HG02973 (cell line): ENCODE measurements around the gene DCTN2.
"Not testable (repeated sequence)": the region's sequence is repeated elsewhere in the genome, so short reads cannot be mapped to it uniquely, and the experiment has no call there.

Source experiments
- ATAC-seq: cut with Tn5 transposase; IDR thresholded peaks from one replicate; pipeline ENCODE4 v1.9.1; 2021; ENCODE audit warnings: moderate library complexity; ENCODE audit not compliant: unreplicated experiment

Gene DCTN2

DNA sequence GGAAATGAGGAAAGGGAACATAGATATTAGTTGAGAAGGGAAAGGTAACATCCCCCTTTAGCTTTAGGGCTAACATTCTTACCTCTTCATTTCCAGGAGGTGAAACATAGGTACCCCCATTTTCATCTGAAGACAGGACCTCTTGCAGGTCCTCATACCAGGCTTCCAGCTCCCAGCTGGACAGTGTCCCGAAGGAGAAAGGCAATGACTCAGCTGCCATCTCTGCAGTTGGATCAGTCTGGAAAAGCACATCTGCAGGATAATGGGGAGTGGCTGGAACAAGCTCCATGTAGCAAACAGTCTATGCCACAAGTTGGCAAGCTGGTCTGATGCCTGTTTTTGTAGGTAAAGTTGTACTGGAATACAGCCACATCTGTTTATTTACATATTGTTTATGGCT, 29.8 kb downstream of the DCTN2 start:
- ATAC-seq = no peak

DNA sequence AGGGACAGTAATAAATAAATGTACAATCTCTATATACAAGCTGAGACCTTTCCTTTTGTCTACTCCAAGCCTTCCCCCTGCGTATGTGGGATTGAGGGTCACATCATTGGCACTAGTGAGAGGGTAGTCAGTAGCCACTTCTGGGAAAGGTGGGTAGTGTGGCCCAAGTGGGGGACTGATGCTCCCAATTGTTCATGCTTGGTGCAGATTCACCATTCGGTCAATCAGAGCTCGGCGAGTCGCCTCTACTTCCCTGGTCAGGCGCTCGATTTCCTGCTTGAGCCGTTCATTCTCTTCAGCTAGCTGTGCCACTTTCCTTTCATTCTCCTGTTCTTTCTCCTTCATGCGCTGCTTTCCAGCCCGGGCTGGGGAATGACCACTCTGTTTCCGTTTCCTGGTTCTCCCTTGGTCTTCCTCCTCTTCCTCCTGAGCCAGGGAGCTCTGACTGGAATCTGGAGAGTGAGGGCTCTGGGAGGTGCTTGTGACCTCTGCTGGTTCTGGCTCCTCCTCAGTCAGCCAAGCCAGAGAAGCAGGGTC, 30.3 kb downstream of the DCTN2 start:
- no peak for ATAC-seq

DNA sequence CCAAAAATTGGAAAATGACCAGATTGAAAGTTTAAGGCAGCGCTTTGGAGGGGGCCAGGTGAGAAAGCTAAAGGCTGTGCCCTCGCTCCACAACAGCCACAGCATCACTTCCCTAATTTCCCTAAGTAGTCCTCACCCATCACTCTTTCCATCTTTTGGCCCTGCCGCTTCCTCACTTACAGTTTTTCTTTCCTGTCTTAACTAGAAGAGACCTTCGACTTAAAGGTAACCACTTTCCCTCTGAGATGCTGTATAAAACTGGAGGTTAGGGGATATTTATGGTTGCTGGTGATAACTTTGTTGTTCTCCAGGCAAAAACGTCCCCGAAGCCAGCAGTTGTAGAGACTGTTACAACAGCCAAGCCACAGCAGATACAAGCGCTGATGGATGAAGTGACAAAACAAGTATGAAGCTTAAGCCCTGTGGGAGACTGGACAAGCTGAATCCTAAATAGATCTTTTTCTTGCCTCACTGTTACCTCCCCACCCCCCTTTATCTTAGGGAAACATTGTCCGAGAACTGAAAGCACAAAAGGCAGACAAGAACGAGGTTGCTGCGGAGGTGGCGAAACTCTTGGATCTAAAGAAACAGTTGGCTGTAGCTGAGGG, 31.0 kb downstream of the DCTN2 start:
- ATAC-seq = no peak

DNA sequence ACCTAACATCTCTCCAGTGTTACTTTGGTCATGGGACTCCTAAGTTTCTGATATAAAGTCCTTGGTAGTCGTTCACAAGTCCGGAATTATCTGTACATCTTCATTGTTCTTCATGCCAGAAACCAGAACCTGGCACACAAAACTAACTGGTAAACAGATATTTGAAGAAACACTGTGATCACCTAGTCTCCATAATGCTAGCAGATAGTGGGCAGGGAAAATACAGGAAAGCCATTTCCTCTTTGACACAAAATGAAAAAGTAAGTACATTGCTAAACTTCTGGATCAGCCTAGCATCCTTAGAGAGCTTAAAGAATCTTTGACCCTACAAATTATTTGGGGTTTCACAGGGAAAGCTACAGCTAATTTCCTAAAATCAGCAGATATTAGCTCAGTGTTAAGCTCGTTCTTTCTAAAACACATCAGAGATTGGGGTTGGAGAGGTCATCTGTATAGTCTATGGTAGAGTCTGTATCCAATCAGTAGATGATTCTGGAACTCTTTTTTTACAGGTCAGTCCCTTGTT, 31.5 kb downstream of the DCTN2 start:
- ATAC-seq = no peak

DNA sequence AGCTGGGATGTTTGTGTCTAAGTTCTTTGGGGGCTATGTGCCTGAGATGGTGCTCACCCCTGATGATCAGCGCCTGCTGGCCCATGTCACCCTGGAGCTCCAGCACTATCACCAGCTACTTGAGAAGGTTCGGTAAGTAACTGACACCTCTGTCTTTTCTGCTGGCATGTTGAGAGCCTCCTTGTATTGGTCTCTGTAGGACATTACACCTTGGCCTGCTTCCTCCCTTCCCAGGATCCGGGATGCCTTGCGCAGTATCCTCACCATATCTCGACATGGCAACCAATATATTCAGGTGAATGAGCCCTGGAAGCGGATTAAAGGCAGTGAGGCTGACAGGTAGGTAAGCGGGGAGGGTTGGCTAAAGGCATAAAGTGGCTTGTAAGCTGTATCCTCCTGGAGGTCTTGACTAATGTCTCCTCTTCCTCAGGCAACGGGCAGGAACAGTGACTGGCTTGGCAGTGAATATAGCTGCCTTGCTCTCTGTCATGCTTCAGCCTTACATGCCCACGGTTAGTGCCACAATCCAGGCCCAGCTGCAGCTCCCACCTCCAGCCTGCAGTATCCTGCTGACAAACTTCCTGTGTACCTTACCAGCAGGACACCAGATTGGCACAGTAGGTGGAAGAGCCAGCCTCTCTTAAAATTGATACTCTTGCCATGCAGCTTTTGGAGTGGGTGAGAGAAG, 32.1 kb downstream of the DCTN2 start:
- no peak for ATAC-seq

DNA sequence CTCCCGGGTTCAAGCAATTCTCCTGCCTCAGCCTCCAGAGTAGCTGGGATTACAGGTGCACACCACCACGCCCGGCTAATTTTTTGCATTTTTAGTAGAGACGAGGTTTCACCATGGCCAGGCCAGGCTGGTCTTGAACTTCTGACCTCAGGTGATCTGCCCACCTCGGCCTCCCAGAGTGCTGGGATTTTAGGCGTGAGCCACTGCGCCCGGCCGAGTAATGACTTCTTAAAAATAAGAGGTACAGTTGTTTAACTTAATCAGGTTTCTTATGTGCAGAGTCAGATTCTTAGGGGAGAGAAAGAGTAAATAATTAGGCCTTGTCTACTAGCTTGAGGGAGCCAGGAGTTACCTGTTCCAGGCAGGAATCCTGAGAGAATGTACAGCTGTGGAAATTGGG, 32.7 kb downstream of the DCTN2 start:
- ATAC-seq = not testable (repeated sequence)

DNA sequence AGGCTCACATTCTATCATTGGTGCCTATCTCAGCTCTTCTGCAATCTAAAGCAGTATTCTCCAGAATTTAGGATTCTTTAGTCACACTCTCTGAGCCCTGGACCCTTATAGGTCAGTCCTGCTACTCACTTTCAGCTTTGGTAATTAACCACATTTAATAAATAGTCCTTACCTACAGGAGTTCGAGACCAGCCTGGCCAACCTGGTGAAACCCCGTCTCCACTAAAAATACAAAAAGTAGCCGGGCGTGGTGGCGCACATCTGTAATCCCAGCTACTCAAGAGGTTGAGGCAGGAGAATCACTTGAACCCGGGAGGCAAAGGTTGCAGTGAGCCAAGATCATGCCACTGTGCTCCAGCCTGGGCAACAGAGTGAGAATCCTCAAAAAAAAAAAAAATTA, 33.3 kb downstream of the DCTN2 start:
- ATAC-seq = not testable (repeated sequence)

DNA sequence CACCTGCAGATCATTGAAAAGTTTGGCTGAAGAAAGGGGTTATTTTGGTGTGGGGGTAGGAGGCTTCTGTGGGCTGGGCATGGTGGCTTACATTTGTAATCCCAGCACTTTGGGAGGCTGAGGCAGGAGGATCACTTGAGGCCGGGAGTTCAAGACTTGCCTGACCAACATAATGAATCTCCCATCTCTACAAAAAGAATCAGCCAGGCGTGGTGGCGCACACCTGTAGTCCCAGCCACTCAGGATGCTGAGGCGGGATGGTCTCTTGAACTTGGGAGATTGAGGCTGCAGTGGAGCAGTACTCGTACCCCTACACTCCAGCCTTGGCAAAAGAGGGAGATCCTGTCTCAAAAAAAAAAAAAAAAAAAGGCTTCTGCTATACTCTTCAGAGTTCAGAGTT, 33.7 kb downstream of the DCTN2 start:
- ATAC-seq = no peak

DNA sequence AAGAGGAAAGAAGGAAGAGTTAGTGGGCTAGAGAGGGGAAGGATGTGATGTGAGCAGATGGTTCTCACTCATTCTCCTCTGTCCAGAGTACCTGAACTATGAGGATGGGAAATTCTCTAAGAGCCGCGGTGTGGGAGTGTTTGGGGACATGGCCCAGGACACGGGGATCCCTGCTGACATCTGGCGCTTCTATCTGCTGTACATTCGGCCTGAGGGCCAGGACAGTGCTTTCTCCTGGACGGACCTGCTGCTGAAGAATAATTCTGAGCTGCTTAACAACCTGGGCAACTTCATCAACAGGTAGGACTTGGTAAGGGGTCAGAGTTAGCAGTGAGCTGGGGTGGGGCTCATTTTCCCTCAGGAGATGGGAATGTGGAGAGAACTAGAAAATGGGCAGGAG, 34.3 kb downstream of the DCTN2 start:
- ATAC-seq = no peak

DNA sequence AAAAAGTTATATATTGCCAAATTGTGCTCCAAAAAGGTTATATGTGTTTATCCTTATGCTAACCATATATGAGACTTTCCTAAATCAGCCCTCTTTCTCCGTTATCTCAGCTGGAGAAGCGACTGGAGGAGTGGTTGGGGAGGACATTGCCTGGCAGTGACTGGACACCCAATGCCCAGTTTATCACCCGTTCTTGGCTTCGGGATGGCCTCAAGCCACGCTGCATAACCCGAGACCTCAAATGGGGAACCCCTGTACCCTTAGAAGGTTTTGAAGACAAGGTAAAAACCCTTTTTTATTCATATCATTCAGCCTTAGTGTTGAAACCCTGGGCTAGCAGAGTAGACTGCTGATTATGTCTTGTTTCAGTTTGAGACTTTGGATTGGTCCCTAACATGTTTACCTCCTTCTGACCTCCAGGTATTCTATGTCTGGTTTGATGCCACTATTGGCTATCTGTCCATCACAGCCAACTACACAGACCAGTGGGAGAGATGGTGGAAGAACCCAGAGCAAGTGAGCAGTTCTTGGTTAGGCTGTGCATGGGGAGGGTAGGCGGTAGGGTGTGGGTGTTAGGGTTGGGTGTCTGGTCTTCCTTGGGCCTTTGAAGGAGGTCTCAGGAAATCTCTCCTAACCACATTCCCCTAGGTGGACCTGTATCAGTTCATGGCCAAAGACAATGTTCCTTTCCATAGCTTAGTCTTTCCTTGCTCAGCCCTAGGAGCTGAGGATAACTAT, 35.2 kb downstream of the DCTN2 start:
- no peak for ATAC-seq

DNA sequence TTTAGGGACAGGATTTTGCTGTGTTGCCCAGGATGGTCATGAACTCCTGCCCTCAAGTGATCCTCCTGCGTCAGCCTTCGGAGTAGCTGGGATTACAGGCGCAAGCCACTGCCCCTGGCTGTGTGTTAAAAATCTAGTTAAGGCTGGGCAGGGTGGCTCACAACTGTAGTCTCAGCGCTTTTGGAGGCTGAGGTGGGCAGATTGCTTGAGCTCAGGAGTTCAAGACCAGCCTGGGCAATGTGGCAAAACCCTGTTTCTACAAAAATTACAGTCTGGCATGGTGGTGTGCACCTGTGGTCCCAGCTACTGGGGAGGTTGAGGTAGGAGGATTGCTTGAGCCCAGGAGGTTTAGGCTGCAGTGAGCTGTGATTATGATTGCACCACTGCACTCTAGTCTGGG, 35.8 kb downstream of the DCTN2 start:
- ATAC-seq = no peak

DNA sequence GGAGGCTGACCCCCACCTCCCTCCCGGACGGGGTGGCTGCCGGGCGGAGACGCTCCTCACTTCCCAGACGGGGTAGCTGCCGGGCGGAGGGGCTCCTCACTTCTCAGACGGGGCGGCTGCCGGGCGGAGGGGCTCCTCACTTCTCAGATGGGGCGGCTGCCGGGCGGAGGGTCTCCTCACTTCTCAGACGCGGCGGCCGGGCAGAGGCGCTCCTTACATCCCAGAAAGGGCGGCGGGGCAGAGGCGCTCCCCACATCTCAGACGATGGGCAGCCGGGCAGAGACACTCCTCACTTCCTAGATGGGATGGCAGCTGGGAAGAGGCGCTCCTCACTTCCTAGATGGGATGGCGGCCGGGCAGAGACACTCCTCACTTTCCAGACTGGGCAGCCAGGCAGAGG, 39.2 kb downstream of the DCTN2 start:
- ATAC-seq = not testable (repeated sequence)

DNA sequence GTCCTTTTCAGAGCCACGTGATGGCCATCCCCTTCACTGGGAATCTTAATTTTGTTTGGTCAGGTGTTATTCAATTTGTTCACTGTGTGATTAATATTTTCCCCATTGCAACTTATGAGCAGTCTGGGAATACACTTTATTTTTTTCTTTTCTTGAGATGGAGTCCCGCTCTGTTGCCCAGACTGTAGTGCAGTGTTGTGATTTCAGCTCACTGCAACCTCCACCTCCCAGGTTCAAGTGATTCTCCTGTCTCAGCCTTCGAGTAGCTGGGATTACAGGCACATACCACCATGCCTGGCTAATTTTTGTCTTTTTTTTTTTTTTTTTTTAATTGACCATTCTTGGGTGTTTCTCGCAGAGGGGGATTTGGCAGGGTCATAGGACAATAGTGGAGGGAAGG, 40.5 kb downstream of the DCTN2 start:
- not testable (repeated sequence) for ATAC-seq

DNA sequence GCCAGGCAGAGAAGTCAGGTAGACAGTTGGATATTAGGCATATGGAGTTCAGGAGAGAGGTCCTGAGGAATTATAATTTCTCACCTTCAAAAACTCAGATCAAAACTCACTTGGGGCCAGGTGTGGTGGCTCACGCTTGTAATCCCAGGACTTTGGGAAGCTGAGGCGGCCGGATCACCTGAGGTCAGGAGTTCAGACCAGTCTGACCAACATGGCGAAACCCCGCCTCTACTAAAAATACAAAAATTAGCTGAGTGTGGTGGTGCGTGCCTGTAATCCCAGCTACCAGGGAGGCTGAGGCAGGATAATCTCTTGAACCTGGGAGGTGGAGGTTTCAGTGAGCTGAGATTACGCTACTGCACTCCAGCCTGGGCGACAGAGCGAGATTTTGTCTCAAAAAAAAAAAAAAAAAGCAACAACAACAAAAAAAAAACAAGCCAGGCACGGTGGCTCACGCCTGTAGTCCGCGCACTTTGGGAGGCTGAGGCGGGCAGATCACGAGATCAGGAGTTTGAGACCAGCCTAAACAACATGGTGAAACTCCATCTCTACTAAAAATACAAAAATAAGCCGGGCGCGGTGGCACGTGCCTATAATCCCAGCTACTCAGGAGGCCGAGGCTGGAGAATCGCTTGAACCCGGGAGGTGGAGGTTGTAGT, 44.6 kb downstream of the DCTN2 start:
- not testable (repeated sequence) for ATAC-seq

DNA sequence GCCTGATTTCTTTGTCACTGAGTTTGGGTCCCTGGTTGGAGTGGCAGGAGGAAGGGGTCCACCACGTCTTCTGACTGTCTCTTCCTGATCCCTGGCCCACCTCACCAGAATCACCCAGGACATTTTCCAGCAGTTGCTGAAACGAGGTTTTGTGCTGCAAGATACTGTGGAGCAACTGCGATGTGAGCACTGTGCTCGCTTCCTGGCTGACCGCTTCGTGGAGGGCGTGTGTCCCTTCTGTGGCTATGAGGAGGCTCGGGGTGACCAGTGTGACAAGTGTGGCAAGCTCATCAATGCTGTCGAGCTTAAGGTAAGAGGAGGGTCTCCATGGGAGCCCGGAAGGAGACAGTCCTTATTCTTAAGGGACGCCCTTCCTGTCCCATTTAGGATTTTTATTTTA, 46.8 kb downstream of the DCTN2 start:
- ATAC-seq = no peak

DNA sequence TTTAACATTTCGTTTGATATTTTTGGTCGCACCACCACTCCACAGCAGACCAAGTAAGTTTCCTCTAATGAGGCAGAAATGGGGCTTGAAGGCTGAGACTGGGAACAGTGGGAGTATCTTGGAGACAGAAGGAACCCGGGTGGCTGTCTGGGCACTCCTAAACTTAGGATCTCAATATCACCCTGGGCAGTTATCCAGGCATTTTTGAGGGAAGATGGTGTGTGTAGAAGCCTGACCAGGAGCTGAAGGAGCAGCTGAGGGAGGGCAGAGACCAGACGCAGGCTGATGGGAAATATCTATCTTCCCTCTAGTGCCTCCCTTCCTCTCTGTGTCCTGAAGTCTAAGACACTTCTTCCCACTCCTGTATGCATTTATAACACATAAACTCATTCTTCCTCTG, 48.4 kb downstream of the DCTN2 start:
- no peak for ATAC-seq

DNA sequence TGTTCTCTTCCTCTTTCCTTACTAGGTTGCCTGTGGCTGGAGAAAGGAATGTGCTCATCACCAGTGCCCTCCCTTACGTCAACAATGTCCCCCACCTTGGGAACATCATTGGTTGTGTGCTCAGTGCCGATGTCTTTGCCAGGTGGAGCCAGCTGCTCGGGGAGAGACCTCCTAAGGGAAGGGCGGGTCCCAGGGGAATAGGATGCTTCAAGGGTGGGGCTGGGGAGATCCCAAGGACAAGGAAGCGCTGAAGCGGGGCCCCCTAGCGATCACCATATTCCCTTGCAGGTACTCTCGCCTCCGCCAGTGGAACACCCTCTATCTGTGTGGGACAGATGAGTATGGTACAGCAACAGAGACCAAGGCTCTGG, 48.9 kb downstream of the DCTN2 start:
- no peak for ATAC-seq

DNA sequence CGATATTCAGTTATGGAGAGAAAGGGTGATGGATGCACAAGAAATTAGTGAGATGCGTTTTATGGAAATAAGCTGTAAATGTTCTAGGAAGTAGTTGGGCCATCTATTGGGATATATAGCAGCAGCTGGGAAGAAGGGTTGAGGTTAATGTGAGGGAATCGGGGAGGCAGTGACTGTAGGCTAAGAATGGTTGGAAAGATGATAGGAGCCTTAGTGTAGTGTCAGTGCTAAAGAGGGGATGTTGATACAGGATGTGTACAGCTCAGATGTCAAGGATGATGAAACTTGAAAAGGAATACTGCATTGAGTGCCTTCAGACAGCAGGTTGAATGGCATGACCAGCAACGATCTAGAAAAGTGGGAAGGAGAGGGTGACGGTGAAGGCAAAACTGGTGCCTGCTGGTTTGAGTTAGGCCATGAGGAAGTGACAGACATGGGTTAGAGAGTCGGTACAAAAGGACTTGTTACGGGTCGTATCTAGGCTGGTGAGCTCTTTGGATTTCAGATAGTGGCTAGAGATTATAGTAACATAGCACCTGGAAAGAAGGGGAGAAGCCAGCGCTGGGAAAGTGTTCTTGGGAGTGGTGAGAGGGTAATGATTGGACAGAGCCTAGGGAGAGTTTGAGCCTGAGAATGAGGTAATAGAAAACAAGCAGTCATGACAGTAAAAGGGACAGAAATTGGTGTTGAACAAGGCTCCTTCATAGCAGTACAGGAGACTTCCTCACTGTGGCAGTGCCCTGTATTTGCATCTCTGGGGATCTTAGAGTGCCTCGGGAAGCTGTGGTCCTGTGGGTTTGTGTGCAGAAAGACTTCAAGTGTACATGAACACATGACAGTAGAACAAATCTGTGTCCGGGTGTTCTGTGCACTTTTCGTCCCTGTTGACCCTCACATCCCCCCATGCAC, 49.5 kb downstream of the DCTN2 start:
- no peak for ATAC-seq

DNA sequence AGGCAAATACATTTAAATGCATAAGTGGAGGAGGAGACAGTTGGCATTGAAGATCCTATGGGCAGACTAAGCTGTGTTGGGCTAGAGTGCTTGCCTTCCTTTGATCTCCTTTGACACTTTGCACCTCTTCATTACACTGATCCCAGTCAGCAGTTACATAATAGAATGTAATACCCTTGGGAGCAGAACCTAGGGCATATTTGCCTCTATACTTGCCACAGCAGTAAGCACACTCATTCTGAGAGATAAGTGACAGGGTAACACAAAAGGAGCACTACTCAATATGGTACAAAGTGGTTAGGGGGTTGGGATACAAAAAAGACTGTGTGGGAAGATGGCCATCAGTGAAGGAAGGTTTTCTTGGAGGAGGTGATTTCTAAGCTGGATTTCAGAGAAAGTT, 50.2 kb downstream of the DCTN2 start:
- ATAC-seq = no peak

DNA sequence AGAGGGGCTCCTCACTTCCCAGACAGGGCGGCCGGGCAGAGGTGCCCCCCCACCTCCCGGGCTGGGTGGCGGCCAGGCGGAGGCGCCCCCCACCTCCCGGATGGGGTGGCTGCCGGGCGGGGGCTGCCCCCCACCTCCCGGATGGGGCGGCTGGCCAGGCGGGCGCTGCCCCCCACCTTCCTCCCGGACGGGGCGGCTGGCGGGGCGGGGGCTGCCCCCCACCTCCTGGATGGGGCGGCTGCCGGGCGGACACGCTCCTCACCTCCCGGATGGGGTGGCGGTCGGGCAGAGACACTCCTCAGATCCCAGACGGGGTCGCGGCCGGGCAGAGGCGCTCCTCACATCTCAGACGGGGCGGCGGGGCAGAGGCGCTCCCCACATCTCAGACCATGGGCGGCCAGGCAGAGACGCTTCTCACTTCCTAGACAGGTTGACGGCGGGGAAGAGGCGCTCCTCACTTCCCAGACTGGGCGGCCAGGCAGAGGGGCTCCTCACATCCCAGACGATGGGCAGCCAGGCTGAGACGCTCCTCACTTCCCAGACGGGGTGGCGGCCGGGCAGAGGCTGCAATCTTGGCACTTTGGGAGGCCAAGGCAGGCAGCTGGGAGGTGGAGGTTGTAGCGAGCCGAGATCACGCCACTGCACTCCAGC, 51.8 kb downstream of the DCTN2 start:
- ATAC-seq = not testable (repeated sequence)
